Mesendoderm (in vitro differentiated cells): ENCODE measurements around the gene MINPP1.

Source experiments
- DNase-seq: peaks from one replicate; pipeline ENCODE4 v3.0.0; 2013
- H2AK5ac ChIP-seq: 2 replicates; pipeline ENCODE4 v1.6.1; 2013; ENCODE audit warnings: low read length, inconsistent platforms
- H2BK120ac ChIP-seq: 2 replicates; pipeline ENCODE4 v1.6.1; 2013; ENCODE audit warnings: low read depth, mild to moderate bottlenecking, low read length, moderate library complexity, mixed read lengths
- H2BK15ac ChIP-seq: replicated peaks from 2 replicates; pipeline ENCODE4 v1.6.1; 2013; ENCODE audit warnings: low read depth, mild to moderate bottlenecking, moderate library complexity
- H2BK5ac ChIP-seq: 2 replicates; pipeline ENCODE4 v1.6.1; 2013; ENCODE audit warnings: low read length, inconsistent platforms
- H3K18ac ChIP-seq: 2 replicates; pipeline ENCODE4 v1.6.1; 2013; ENCODE audit warnings: mild to moderate bottlenecking, low read length, mixed read lengths
- H3K23ac ChIP-seq: one replicate; pipeline ENCODE4 v1.6.1; 2013; ENCODE audit warnings: low read length
- H3K27ac ChIP-seq: 2 replicates; pipeline ENCODE4 v1.5.1; 2013; ENCODE audit warnings: low read depth, mild to moderate bottlenecking, inconsistent platforms, low read length, moderate library complexity
- H3K27me3 ChIP-seq: 2 replicates; pipeline ENCODE4 v1.6.1; 2013; ENCODE audit warnings: low read length, control low read depth, mild to moderate bottlenecking, inconsistent platforms; ENCODE audit not compliant: insufficient read depth, poor library complexity
- H3K36me3 ChIP-seq: 2 replicates; pipeline ENCODE4 v1.6.1; 2013; ENCODE audit warnings: low read length, inconsistent platforms; ENCODE audit not compliant: control insufficient read depth, insufficient read depth
- H3K4ac ChIP-seq: one replicate; pipeline ENCODE4 v1.6.1; 2013; ENCODE audit warnings: low read depth, mild to moderate bottlenecking, low read length, moderate library complexity
- H3K4me1 ChIP-seq: 2 replicates; pipeline ENCODE4 v1.6.1; 2013; ENCODE audit warnings: low read depth, low read length, inconsistent platforms; ENCODE audit not compliant: control insufficient read depth
- H3K4me2 ChIP-seq: 2 replicates; pipeline ENCODE4 v1.6.1; 2013; ENCODE audit warnings: low read length
- H3K4me3 ChIP-seq: 2 replicates; pipeline ENCODE4 v1.5.1; 2013; ENCODE audit warnings: mild to moderate bottlenecking, low read length
- H3K56ac ChIP-seq: one replicate; pipeline ENCODE4 v1.6.1; 2013; ENCODE audit warnings: low read length
- H3K79me1 ChIP-seq: 2 replicates; pipeline ENCODE4 v1.6.1; 2013; ENCODE audit warnings: low read length, inconsistent platforms
- H3K79me2 ChIP-seq: 2 replicates; pipeline ENCODE4 v1.6.1; 2013; ENCODE audit warnings: mild to moderate bottlenecking, low read length; ENCODE audit not compliant: control insufficient read depth, insufficient read depth
- H3K9ac ChIP-seq: 2 replicates; pipeline ENCODE4 v1.6.1; 2013; ENCODE audit warnings: low read length, inconsistent platforms
- H4K5ac ChIP-seq: one replicate; pipeline ENCODE4 v1.6.1; 2013; ENCODE audit warnings: low read length
- H4K8ac ChIP-seq: one replicate; pipeline ENCODE4 v1.6.1; 2013; ENCODE audit warnings: low read depth, mild to moderate bottlenecking, control low read depth, low read length, moderate library complexity
- WGBS: extraction: QIAGEN DNeasy Blood & Tissue Kit; methylation state at CpG from one replicate; pipeline ENCODE4 v1.1.7; 2013; ENCODE audit warnings: low lambda C conversion rate, missing lambda C conversion rate; ENCODE audit not compliant: insufficient coverage; ENCODE audit errors: extremely low coverage; 5-methylcytosine and 5-hydroxymethylcytosine counted together

MINPP1 gene

GRCh38 chr10:87503401-87503800 is 1.3 kb upstream of the MINPP1 start:
- Histone ChIP-seq H2BK120ac (no peak overlapping the region), H2AK5ac (no peak overlapping the region), H3K18ac (no peak overlapping the region), H3K79me1 (peaks cover 5% of the 10 kb centered on the region), H3K4me3 (no peak overlapping the region), H2BK15ac (no peak overlapping the region), H3K23ac (no peak overlapping the region), H3K4ac (no peak overlapping the region), H3K4me1 (no peaks in the 10 kb centered on the region), H3K56ac (no peak overlapping the region), H2BK5ac (no peak overlapping the region), H4K5ac (no peak overlapping the region), H3K36me3 (no peaks in the 10 kb centered on the region), H3K27ac (no peak overlapping the region), H3K9ac (no peak overlapping the region), H3K27me3 (no peaks in the 10 kb centered on the region), H4K8ac (no peak overlapping the region), H3K79me2 (peaks cover 7% of the 10 kb centered on the region), H3K4me2 (no peak overlapping the region)
- no CpG with 5 or more reads among the region's 8 CpGs for WGBS
- DNase-seq, result no peak

DNA sequence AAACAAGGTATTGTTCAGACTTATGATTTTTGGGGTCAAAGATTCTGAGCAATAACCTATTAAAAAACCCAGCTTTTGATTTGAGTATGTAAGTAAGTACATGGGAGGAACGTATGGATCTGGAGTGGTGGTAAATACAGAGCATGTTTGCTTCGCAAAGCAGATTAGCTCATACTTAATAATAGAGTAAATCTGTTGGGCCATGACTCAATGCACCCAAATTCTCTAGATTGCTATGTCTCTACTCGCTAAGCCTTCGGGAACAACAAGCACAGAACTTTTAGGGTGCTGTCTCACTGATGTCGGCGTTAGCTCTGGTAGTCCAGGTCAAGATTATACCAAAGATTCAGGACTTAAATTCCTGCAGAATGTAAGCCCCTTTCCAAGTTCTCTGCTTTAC is 807 bp upstream of the MINPP1 start:
- H2BK120ac ChIP-seq, result no peak overlapping the region
- H3K56ac ChIP-seq, result no peak overlapping the region
- no peak overlapping the region for H2AK5ac ChIP-seq
- H3K4me3 ChIP-seq, result no peak overlapping the region
- no peak overlapping the region for H3K4me2 ChIP-seq
- H3K36me3 ChIP-seq, result no peaks in the 10 kb centered on the region
- DNase-seq, result no peak
- peaks cover 5% of the 10 kb centered on the region for H3K79me1 ChIP-seq
- peaks cover 7% of the 10 kb centered on the region for H3K79me2 ChIP-seq
- H2BK5ac ChIP-seq, result no peak overlapping the region
- H3K27me3 ChIP-seq, result no peaks in the 10 kb centered on the region
- H4K8ac ChIP-seq, result no peak overlapping the region
- no peak overlapping the region for H3K18ac ChIP-seq
- no CpG with 5 or more reads among the region's 6 CpGs for WGBS
- no peak overlapping the region for H2BK15ac ChIP-seq
- H3K27ac ChIP-seq, result no peak overlapping the region
- no peaks in the 10 kb centered on the region for H3K4me1 ChIP-seq
- no peak overlapping the region for H3K23ac ChIP-seq
- H3K9ac ChIP-seq, result no peak overlapping the region
- no peak overlapping the region for H3K4ac ChIP-seq
- no peak overlapping the region for H4K5ac ChIP-seq

- H3K18ac ChIP-seq, result no peak overlapping the region
- peak overlapping the region; percentile 80 for H3K9ac ChIP-seq
- H3K27ac ChIP-seq, result peak overlapping the region; percentile 25
- H3K56ac ChIP-seq, result peak overlapping the region; percentile 89
- H3K4ac ChIP-seq, result no peak overlapping the region
- no peak overlapping the region for H4K8ac ChIP-seq
- WGBS, result no CpG with 5 or more reads among the region's 10 CpGs
- H2BK5ac ChIP-seq, result no peak overlapping the region
- peaks cover 5% of the 10 kb centered on the region for H3K79me1 ChIP-seq
- H3K36me3 ChIP-seq, result no peaks in the 10 kb centered on the region
- no peak overlapping the region for H2BK15ac ChIP-seq
- no peaks in the 10 kb centered on the region for H3K27me3 ChIP-seq
- DNase-seq, result no peak
- peak overlapping the region; percentile 70 for H3K4me2 ChIP-seq
- H3K23ac ChIP-seq, result no peak overlapping the region
- peaks cover 7% of the 10 kb centered on the region for H3K79me2 ChIP-seq
- no peak overlapping the region for H2AK5ac ChIP-seq
- no peak overlapping the region for H2BK120ac ChIP-seq
- H3K4me3 ChIP-seq, result peak overlapping the region; percentile 70
- peak overlapping the region; percentile 59 for H4K5ac ChIP-seq
- no peaks in the 10 kb centered on the region for H3K4me1 ChIP-seq
These were observed 420 bp upstream of the MINPP1 start for GRCh38 chr10:87504307-87504639.

DNA sequence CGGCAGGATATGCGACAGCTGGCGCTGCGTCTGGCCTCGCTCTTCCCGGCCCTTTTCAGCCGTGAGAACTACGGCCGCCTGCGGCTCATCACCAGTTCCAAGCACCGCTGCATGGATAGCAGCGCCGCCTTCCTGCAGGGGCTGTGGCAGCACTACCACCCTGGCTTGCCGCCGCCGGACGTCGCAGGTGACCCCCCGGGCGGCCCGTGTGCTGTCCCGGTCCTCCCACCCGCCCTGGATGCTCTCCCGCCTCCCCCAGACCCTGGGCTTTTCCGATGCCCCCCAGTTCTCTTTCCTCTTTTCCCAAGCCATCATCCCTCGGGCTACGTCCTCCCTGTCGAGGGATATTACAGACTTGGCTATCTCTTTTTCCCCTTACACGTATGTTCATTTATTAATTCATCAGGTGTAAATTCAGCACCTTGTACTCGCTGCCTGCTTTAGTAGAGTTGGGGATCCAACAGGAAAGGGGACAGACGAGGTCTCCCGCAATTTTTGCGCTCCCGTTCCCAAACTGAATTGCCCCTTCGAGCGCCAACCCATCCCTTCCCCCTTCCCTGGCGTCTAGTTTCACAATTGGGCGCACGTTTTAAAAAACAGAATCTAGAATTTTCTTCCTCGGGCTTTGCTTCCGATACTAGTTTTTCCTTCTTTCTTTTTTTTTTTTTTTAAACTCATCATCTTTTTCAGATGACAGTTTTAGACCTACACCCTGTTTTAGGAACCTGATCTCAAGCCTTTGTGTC is 846 bp downstream of the MINPP1 start:
- H3K27ac ChIP-seq, result no peak overlapping the region
- H3K27me3 ChIP-seq, result no peaks in the 10 kb centered on the region
- no peaks in the 10 kb centered on the region for H3K4me1 ChIP-seq
- no peak overlapping the region for H2BK15ac ChIP-seq
- peak overlapping the region; percentile 93 for H3K4me3 ChIP-seq
- H3K18ac ChIP-seq, result no peak overlapping the region
- no peak overlapping the region for H3K4ac ChIP-seq
- WGBS, result no CpG with 5 or more reads among the region's 41 CpGs
- peaks cover 7% of the 10 kb centered on the region for H3K79me2 ChIP-seq
- H2BK120ac ChIP-seq, result no peak overlapping the region
- H4K5ac ChIP-seq, result no peak overlapping the region
- peak overlapping the region; percentile 87 for H3K9ac ChIP-seq
- H2BK5ac ChIP-seq, result no peak overlapping the region
- H3K36me3 ChIP-seq, result no peaks in the 10 kb centered on the region
- no peak overlapping the region for H4K8ac ChIP-seq
- peak overlapping the region; percentile 97 for H3K4me2 ChIP-seq
- peak overlapping the region; percentile 96 for H3K56ac ChIP-seq
- H3K79me1 ChIP-seq, result peaks cover 5% of the 10 kb centered on the region
- DNase-seq, result peak; percentile 79
- H3K23ac ChIP-seq, result no peak overlapping the region
- H2AK5ac ChIP-seq, result no peak overlapping the region

DNA sequence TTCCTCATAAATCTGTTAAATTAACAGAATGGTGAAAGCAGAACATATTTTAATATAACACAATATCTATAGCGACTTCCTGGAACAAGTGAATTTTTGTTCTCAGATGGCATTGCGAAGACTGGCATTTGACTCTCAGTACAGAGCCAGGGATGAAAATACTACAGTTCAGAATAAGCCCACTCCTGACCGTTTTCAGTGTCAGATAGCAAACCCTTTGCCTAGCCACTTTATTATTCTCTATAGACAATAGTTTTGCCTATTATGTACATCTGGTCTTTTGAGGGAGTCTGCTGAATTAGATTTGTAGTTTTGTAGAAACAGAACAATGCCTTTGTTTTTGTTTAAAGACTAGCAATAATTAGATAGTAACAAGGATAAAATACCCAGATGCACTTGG is 2.3 kb downstream of the MINPP1 start:
- no peak overlapping the region for H3K56ac ChIP-seq
- no peak overlapping the region for H2AK5ac ChIP-seq
- no CpG with 5 or more reads among the region's 3 CpGs for WGBS
- H2BK120ac ChIP-seq, result no peak overlapping the region
- H3K4me2 ChIP-seq, result no peak overlapping the region
- H3K4me3 ChIP-seq, result no peak overlapping the region
- no peak overlapping the region for H3K9ac ChIP-seq
- no peak overlapping the region for H3K23ac ChIP-seq
- no peak overlapping the region for H2BK5ac ChIP-seq
- H3K4me1 ChIP-seq, result no peaks in the 10 kb centered on the region
- H2BK15ac ChIP-seq, result no peak overlapping the region
- no peak overlapping the region for H3K27ac ChIP-seq
- H4K8ac ChIP-seq, result no peak overlapping the region
- H3K18ac ChIP-seq, result no peak overlapping the region
- H3K36me3 ChIP-seq, result no peaks in the 10 kb centered on the region
- H3K79me1 ChIP-seq, result peaks cover 5% of the 10 kb centered on the region
- H3K4ac ChIP-seq, result no peak overlapping the region
- no peaks in the 10 kb centered on the region for H3K27me3 ChIP-seq
- H4K5ac ChIP-seq, result no peak overlapping the region
- no peak for DNase-seq
- peaks cover 7% of the 10 kb centered on the region for H3K79me2 ChIP-seq
